B cell (primary cell): ENCODE results near the gene KCNJ16. TPM values are rescaled to one million over a fixed set of nuclear protein-coding genes. Genes with fewer than 3 reads are reported as not detected.

Source experiments
- ATAC-seq: fragments of 200-7000 bp; cut with Tn5 transposase; one replicate; pipeline ENCODE4 v1.10.0; 2021; ENCODE audit warnings: low read depth, mild to moderate bottlenecking, moderate number of reproducible peaks, moderate library complexity
- CTCF ChIA-PET: fragments of 350-600 bp; sonication (Branson Sonifier 250); formaldehyde crosslinking; loops from one replicate; lab custom pipeline; 2021; ENCODE audit warnings: antibody characterized with exemption, inconsistent platforms; lab: Charles Lee
- POLR2A ChIA-PET: fragments of 350-600 bp; sonication (Branson Sonifier 250); formaldehyde crosslinking; loops from one replicate; lab custom pipeline; 2021; ENCODE audit warnings: antibody characterized with exemption; lab: Charles Lee
- DNase-seq: peaks from one replicate; pipeline ENCODE4 v3.0.0; 2013
- H2AFZ ChIP-seq: 2 replicates; pipeline ENCODE4 v1.6.1; 2012; ENCODE audit warnings: mild to moderate bottlenecking, low read depth, low read length; ENCODE audit not compliant: insufficient read depth, poor library complexity, severe bottlenecking
- H3K27ac ChIP-seq, 2 donors: 1 replicate in 1 of 2; 2 replicates in 1 of 2; pipeline ENCODE4 v1.5.1; 2012 to 2013; ENCODE audit warnings: low read length in 2 of 2, mild to moderate bottlenecking in 2 of 2, moderate library complexity in 1 of 2
- H3K27me3 ChIP-seq, 4 experiments: fragments of 200-600 bp in 1 of 4; sonication (generic) in 1 of 4; replicated peaks in 1 of 4; 1 replicate in 2 of 4; 2 replicates in 2 of 4; pipeline versions ENCODE4 v1.6.1 to v1.7.0; 2013 to 2016; ENCODE audit warnings: low read length in 3 of 4, mild to moderate bottlenecking in 2 of 4, mixed read lengths in 1 of 4, moderate library complexity in 1 of 4; ENCODE audit not compliant: insufficient read depth in 4 of 4, control insufficient read depth in 3 of 4; ENCODE audit errors: control extremely low read depth in 1 of 4
- H3K36me3 ChIP-seq, 2 experiments: replicated peaks in 1 of 2; 1 replicate in 1 of 2; 2 replicates in 1 of 2; pipeline versions ENCODE4 v1.6.1 to v1.7.1; 2013; ENCODE audit warnings: low read length in 1 of 2; ENCODE audit not compliant: insufficient read depth in 2 of 2, control insufficient read depth in 1 of 2; ENCODE audit errors: control extremely low read depth in 1 of 2, extremely low read depth in 1 of 2
- H3K4me1 ChIP-seq, 2 donors: fragments of 200-600 bp in 1 of 2; sonication (generic) in 1 of 2; 1 replicate in 1 of 2; 2 replicates in 1 of 2; pipeline versions ENCODE4 v1.5.1 to v1.6.1; 2013 to 2017; ENCODE audit warnings: low read length in 2 of 2; ENCODE audit not compliant: control insufficient read depth in 2 of 2, insufficient read depth in 2 of 2
- H3K4me2 ChIP-seq: replicated peaks from 2 replicates; pipeline ENCODE3; 2012; ENCODE audit warnings: mild to moderate bottlenecking, low read depth, low read length; ENCODE audit not compliant: poor library complexity, severe bottlenecking
- H3K4me3 ChIP-seq, 5 experiments: fragments of 200-600 bp in 1 of 5; sonication (generic) in 1 of 5; 1 replicate in 3 of 5; 2 replicates in 2 of 5; pipeline versions ENCODE4 v1.5.1 to v1.7.0; 2011 to 2016; ENCODE audit warnings: low read length in 4 of 5, mild to moderate bottlenecking in 4 of 5, low read depth in 2 of 5, control low read depth in 1 of 5, moderate library complexity in 1 of 5; ENCODE audit not compliant: insufficient read depth in 1 of 5; ENCODE audit errors: control extremely low read depth in 1 of 5, extremely low read depth in 1 of 5
- H3K79me2 ChIP-seq: fragments of 200-600 bp; sonication (generic); one replicate; pipeline ENCODE4 v1.6.0; 2016; ENCODE audit warnings: low read length; ENCODE audit not compliant: control insufficient read depth, insufficient read depth
- H3K9ac ChIP-seq: fragments of 200-600 bp; sonication (generic); 2 replicates; pipeline ENCODE4 v1.6.1; 2017; ENCODE audit warnings: mild to moderate bottlenecking, low read length, moderate library complexity
- H3K9me3 ChIP-seq, 3 donors: one replicate each; pipeline versions ENCODE4 v1.6.1 to v1.7.1; 2013; ENCODE audit warnings: low read length in 2 of 3; ENCODE audit not compliant: control insufficient read depth in 2 of 3, insufficient read depth in 1 of 3; ENCODE audit errors: control extremely low read depth in 1 of 3
- H4K20me1 ChIP-seq: 2 replicates; pipeline ENCODE4 v1.6.0; 2012; ENCODE audit warnings: mild to moderate bottlenecking, low read length; ENCODE audit not compliant: insufficient read depth, control insufficient read depth, poor library complexity, severe bottlenecking
- H3K27ac Mint-ChIP-seq: one replicate; pipeline ENCODE4 v1.8.0; 2021; ENCODE audit warnings: mixed read lengths
- H3K27me3 Mint-ChIP-seq: one replicate; pipeline ENCODE4 v1.8.0; 2021; ENCODE audit warnings: mixed read lengths
- H3K4me1 Mint-ChIP-seq: one replicate; pipeline ENCODE4 v1.8.0; 2021; ENCODE audit warnings: mixed read lengths
- H3K4me3 Mint-ChIP-seq: one replicate; pipeline ENCODE4 v1.8.0; 2021; ENCODE audit warnings: mixed read lengths
- H3K9me3 Mint-ChIP-seq: one replicate; pipeline ENCODE4 v1.8.0; 2022; ENCODE audit warnings: mixed read lengths; ENCODE audit not compliant: insufficient read depth
- EZH2 ChIP-seq: IDR thresholded peaks from 2 replicates; pipeline ENCODE4 v1.6.1; 2012; ENCODE audit warnings: borderline replicate concordance, low read depth, mild to moderate bottlenecking, moderate library complexity, low read length; ENCODE audit not compliant: insufficient read depth, poor library complexity, severe bottlenecking
- WGBS: methylation state at CpG from one replicate; pipeline ENCODE4 v1.1.5; 2013; ENCODE audit warnings: missing lambda C conversion rate; ENCODE audit not compliant: insufficient coverage; 5-methylcytosine and 5-hydroxymethylcytosine counted together
- intact Hi-C: fragments of 100-400 bp; cut with micrococcal nuclease; formaldehyde crosslinking; loops from one replicate; pipeline ENCODE4 v1.10.0; 2022
- polyA plus RNA-seq: library from polyadenylated mRNA; depleted of rRNA; stranded (reverse); fragments of >200 nt; gene quantifications from 2 replicates; pipeline ENCODE4 v1.2.3, GENCODE V29; 2012
- total RNA-seq, 2 donors: library from RNA; stranded (reverse); fragments of 120-200 nt in 1 of 2; gene quantifications; 1 replicate in 1 of 2; 2 replicates in 1 of 2; pipeline versions ENCODE4 v1.2.3 to v1.2.4, GENCODE V29; 2013 to 2022
- TF ChIP-seq, protein P1 (sequence below): fragments of 200-600 bp; IDR thresholded peaks from one replicate; pipeline ENCODE4 v1.8.0; 2022; ENCODE audit warnings: antibody characterized with exemption, mild to moderate bottlenecking

KCNJ16 gene
- total and polyA plus RNA-seq, 2 donors (not counting 1 experiment from before 2014, with no cell fraction given), result not detected

GRCh38 chr17:70119545-70119944 lies 44.5 kb downstream of the KCNJ16 start:
- WGBS, result 100% methylated on average over 1 of the region's 1 CpG
- H3K4me1 ChIP-seq, result no peaks in the 10 kb centered on the region
- H3K9me3 ChIP-seq, result peaks cover 0 to 7% (median 0%) of the 10 kb centered on the region in 3 donors
- H2AFZ ChIP-seq, result no peak overlapping the region
- DNase-seq, result no peak
- CTCF ChIA-PET, result no interaction called here
- ATAC-seq, result no peak
- no peaks in the 10 kb centered on the region for H3K79me2 ChIP-seq
- intact Hi-C loops, result no loop called here
- no peaks in the 10 kb centered on the region for H3K27me3 ChIP-seq
- no peak overlapping the region for H3K27ac Mint-ChIP-seq
- H4K20me1 ChIP-seq, result no peaks in the 10 kb centered on the region
- no peak for TF ChIP-seq EZH2
- TF ChIP-seq, protein P1, sequence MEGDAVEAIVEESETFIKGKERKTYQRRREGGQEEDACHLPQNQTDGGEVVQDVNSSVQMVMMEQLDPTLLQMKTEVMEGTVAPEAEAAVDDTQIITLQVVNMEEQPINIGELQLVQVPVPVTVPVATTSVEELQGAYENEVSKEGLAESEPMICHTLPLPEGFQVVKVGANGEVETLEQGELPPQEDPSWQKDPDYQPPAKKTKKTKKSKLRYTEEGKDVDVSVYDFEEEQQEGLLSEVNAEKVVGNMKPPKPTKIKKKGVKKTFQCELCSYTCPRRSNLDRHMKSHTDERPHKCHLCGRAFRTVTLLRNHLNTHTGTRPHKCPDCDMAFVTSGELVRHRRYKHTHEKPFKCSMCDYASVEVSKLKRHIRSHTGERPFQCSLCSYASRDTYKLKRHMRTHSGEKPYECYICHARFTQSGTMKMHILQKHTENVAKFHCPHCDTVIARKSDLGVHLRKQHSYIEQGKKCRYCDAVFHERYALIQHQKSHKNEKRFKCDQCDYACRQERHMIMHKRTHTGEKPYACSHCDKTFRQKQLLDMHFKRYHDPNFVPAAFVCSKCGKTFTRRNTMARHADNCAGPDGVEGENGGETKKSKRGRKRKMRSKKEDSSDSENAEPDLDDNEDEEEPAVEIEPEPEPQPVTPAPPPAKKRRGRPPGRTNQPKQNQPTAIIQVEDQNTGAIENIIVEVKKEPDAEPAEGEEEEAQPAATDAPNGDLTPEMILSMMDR, result no peak
- no peaks in the 10 kb centered on the region for H3K27me3 Mint-ChIP-seq
- no peak overlapping the region for H3K4me3 Mint-ChIP-seq
- no peaks in the 10 kb centered on the region for H3K36me3 ChIP-seq
- H3K27ac ChIP-seq, result no peak overlapping the region
- peaks cover 2% of the 10 kb centered on the region for H3K9me3 Mint-ChIP-seq
- H3K4me2 ChIP-seq, result no peak overlapping the region
- POLR2A ChIA-PET, result no interaction called here
- H3K4me3 ChIP-seq, result no peak overlapping the region
- H3K4me1 Mint-ChIP-seq, result peaks cover 2% of the 10 kb centered on the region
- no peak overlapping the region for H3K9ac ChIP-seq

GRCh38 chr17:70119983-70120382 lies 45.0 kb downstream of the KCNJ16 start:
- peaks cover 2% of the 10 kb centered on the region for H3K4me1 Mint-ChIP-seq
- no peaks in the 10 kb centered on the region for H3K27me3 Mint-ChIP-seq
- no peak overlapping the region for H3K4me3 Mint-ChIP-seq
- Histone ChIP-seq H3K27me3 (no peaks in the 10 kb centered on the region), H2AFZ (no peak overlapping the region), H3K9ac (no peak overlapping the region), H3K4me1 (no peaks in the 10 kb centered on the region), H4K20me1 (no peaks in the 10 kb centered on the region), H3K9me3 (peaks cover 0 to 7% (median 0%) of the 10 kb centered on the region in 3 donors), H3K27ac (no peak overlapping the region), H3K4me3 (no peak overlapping the region), H3K79me2 (no peaks in the 10 kb centered on the region), H3K4me2 (no peak overlapping the region), H3K36me3 (no peaks in the 10 kb centered on the region)
- intact Hi-C loops, result no loop called here
- TF ChIP-seq, protein P1, result no peak
- TF ChIP-seq EZH2, result no peak
- ATAC-seq, result no peak
- no peak overlapping the region for H3K27ac Mint-ChIP-seq
- H3K9me3 Mint-ChIP-seq, result peaks cover 2% of the 10 kb centered on the region
- no peak for DNase-seq
- CTCF ChIA-PET, result no interaction called here
- POLR2A ChIA-PET, result no interaction called here
- WGBS, result 8% methylated on average over 1 of the region's 2 CpGs
